GF-D8 (cell line): ENCODE results near the gene SRXN1.
"Not testable (repeated sequence)": the region's sequence is repeated elsewhere in the genome, so short reads cannot be mapped to it uniquely, and the experiment has no call there.

Source experiments
- DNase-seq: peaks from one replicate; lab custom pipeline; 2025; lab: John Stamatoyannopoulos, UW

SRXN1 gene

DNA sequence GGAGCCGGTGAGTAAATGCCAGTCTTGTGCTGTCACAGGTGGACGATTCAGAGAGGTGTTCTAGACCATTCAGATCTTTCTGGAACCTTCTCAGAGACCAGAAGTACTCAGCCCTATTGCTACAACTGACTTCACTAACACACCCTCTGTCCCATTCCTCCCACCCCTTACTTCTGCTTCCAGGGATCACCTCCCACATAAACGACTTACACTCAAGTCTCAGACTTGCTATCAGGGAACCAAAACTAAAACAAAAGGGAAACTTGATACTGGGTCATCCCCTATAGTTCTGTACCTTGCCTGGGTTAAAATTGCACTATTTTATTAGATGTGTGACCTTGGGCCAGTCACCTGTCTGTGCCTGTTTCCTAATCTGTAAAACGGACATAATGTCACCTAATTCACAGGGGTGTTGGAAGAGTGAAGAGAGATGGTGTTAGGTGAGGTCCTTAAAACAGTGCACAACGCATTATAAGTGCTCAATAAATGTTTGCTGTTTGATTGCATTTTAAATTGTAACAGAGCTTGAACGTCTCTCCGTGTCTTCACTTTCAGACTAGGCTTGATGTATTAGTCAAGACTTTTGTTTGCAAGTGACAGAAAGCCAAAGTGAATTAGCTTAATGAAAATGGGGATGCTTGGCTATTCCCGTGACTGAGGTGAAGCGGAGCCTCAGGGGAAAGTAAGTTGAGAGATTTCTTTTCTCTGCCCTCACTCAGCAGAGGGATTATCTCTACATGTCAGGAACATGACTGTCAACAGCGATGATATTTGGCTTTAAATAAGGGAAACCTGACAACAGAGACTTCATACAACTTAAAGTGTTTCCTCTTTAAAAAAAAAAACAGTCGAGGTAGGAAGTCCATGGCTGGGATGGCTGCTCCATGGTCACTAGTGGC lies 3.0 kb upstream of the SRXN1 start:
- no peak for DNase-seq

DNA sequence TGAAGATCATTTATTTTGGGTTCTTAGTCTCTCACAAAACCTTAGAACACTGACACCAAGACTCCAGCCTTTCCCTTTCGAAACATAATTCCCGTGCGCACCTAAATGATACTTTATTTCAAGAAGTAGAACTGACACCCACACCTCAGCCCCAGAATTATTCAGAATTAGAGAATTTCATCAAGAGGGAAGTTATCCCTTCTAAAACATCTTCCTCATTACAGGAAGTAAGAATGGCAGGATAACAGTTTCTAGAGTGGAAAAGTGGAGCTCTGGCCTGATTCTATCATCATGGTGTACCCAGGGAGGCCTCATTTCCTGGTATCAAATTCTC lies 1.4 kb upstream of the SRXN1 start:
- DNase-seq, result no peak

DNA sequence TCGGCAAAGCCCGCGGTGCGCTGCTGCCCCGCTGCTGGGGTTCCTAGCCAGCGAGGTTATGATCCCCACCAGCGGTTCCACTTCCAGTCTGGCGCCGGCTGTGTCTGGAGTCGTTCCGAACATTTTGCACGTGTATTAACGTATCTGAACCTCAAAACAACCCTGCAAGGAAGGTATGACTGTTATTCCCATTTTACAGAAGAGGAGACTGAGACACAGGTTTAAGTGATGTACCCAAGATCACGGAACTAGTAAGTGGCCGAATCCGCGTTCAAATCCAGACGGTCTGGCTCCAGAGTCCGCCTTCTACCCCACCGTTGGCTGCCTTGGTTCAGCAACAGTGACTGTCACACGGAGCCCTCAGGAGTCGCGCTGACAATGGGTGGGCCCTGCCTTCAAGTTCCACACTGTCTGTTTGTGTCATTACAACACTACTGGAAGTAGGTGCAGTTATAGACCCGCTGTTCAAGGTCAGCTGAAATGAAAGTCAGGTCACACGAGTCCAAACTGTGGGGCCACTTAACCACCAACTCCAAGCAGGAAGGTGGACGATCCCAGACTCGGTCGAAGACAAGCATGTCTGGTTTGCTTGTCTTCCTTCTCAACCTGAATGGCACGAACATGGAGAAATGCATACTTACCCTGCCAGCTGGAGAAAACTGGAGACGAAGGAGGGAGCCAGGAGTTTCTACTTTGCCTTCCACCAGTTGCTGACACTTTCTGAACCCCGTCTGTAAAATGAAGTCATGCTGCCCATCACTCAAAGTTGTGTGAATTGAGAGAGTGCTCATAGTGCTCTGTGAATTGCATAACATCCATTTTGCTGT lies 803 bp upstream of the SRXN1 start:
- no peak for DNase-seq

DNA sequence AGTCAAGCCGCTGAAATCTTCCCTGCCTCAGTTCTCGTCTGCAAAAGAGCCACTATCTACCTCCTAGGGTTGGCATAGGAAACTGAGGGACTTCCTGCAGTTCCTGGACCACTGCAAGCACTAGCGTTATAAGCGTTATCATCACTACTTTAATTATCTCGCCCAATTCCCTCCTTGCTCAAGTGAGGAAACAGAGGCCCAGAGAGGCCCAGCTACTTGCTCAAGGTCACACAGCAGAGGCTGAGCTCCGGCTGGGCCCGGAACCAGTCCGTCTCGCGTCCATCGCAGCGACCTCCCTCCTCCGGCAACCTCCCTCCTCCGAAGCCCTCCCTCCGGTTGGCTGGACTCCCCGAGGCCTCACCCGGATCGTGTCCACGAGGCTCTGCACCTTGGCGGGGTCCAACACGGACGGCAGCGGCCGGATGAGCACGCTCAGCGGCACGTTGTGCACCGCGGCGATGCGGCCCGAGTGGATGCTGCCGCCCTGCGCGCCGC lies 338 bp downstream of the SRXN1 start:
- DNase-seq, result no peak

DNA sequence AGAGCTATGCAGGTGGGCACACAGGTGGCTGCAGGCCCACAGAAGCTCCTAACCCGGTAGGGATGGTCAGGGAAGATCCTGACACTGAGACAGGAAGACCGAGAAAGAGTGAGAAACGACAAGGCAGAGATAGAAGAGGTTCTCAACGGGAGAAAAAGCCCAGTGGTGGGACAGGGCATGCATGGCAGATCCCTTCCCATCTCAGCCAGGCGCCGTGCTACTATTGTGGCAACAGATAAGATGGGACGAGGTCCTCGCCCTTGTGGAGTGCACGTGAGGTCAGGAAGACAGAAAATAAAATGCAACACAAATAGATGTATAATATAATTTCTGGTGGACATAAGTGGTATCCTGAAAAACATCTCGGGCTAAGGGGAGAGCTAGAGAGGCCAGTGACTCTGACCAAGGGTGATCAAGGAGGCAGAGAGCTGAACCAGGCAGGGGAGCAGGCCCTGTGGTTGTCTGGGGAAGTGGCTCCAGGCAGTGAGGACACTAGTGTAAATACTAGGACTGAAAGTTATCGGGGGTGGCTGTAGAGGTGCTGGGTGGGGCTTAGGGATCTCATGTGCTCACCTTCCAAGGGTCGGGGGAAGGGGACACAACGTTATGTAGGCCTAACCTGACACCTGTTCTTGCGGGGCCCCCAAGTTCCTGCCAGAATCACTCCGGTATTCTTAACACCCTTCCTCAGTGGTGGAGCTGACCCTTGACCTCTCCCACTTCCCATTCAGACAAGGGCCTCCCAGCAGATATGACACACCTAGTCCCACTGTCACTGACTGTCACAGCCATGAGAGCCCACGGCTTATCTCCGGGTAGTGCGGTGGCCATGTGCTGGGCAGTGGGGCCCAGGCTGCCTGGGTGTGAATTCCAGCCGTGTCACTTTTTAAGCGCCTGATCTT lies 1.0 kb downstream of the SRXN1 start:
- no peak for DNase-seq

DNA sequence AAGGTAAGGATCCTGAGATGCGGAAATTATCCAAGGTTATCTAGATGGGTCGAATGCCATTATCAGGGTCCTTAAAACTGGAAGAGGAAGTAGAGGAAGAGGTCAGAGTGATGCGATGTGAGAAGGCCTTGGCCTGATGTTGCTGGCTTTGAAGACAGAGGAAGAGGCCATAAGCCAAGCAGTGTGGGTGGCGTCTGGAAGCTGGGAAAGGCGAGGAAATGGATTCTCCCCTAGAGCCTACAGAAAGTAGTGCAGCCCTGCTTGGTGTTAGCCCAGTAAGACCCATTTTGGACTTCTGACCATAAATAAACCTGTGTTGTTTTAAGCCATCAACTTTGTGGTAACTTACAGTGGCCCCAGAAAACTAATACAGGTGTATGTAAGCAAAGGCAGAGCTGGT lies 2.0 kb downstream of the SRXN1 start:
- no peak for DNase-seq

DNA sequence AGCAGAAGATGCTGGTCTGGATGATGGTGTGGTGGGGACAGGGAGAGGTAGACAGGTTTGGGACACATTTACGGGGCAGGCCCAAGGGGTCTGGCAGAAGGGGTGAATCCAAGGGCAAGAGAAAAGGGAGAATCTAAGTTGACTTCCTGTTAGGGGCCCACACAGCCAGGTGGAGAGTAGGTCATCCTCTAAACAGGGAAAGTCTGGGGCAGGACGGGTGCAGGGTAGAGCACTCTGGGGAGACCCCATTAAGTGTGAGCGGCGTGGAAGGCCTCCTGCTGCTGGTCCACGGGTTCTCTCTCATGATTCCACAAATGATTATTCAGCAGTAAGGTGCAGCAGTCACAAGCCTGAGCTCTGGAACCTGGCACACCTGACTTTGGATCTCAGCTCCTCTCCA lies 2.7 kb downstream of the SRXN1 start:
- no peak for DNase-seq

DNA sequence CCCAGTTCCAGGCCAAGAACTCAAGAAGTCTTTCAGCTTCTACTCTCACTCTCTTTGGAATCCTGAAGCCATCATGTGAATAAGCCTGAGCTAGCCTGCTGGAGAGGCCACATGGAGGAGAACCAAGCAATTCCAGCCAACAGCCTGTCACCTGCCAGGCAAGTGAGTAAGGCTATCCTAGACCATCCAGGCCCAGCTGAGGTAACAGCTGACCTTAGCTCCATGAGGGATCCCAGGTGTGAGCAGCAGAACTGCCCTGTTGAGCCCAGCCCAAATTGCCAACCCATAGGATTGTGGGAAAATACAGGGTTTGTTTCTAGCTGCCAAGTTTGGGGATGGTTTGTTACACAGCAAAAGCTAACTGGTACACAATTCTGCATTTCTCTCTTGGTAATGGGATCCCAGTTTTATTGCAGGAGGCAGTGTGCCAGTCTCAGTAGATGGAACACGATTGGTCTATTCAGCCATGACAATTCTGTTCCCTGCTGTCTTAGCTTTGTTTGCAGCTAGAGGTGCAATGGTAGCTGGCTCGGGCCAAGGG lies 5.5 kb downstream of the SRXN1 start:
- no peak for DNase-seq

DNA sequence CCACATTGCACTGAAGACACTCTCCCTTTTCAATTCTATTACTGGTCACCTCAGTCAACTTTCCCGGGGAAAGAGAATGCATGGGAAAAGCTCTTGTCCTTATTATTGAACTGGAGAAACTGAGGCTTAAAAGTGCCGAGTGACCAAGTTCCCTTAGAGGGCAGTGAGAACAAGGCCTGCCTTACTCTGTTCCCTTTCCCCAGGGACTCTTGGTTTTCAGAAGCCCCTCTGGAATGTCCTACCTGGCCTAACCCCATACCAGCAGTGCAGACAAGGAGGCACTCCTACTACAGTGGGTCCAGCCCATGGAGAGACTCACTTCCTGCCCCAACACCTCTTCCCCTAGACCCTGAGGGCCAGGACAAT lies 6.1 kb downstream of the SRXN1 start:
- DNase-seq, result no peak

DNA sequence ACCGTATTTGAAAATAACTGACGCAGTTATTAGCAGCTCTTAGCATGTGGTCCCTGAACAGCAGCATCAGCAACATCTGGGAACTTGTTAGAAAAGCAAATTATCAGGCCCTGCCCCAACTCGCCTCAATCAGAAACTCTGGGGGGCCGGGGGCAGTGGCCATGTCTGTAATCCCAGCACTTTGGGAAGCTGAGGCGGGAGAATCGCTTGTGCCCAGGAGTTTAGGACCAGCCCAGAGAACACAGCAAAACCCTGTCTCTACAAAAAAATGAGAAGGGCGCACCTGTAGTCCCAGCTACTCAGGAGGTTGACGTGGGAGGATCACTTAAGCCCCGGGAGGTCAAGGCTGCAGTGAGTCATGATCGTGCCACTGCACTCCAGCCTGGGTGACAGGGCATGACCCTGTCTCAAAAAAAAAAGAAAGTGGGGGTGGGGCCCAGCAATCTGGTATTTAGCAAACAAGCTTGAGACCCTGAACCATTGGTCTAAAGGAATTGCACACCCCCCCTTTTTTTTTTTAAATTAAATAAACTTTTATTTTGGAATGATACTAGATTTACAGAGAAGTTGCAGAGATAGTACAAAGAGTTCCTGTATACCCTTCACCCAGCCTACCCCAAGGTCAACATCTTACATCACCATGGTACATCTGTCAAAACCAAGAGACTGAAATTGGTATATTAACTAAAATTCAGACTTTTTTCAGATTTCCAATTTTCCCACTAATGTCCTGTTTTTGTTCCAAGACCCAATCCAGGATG lies 6.7 kb downstream of the SRXN1 start:
- DNase-seq, result no peak

DNA sequence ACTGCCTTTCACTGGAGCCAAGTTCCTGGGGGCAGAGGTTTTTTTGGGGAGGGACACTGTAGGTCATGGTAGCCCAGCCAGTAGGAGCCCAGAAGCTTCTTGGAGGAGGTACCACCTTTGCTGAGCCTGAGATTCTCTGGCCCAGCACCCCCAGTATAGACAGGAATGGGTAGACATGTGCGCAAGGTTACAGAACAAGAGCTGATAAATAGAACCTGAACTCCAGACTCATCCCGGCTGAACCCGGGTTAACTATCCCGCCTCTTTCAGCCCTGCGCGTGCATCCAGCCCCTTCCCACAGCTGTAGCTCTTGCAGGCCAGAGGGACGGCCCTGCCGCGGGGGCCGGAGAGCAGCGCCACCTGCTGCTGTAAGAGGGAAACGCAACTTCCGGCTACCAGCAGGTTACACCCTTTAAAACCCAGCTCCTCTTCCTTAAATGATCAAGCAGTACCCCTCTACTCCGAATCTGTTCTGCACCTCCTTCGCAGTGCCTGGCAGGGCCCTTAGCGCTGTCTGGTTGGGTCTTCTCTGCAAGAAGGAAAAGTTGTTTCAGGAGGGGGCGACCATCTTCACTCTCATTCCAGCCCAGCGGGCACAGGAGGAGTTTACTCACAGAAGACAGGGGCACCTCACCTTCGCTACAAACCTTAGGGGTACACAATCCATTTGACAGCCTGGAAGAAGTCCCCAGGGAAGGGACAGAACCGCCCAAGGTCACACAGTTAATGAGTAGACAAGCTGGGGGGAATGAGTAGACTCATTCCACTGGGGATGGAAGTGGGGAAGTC lies 7.5 kb downstream of the SRXN1 start:
- no peak for DNase-seq

DNA sequence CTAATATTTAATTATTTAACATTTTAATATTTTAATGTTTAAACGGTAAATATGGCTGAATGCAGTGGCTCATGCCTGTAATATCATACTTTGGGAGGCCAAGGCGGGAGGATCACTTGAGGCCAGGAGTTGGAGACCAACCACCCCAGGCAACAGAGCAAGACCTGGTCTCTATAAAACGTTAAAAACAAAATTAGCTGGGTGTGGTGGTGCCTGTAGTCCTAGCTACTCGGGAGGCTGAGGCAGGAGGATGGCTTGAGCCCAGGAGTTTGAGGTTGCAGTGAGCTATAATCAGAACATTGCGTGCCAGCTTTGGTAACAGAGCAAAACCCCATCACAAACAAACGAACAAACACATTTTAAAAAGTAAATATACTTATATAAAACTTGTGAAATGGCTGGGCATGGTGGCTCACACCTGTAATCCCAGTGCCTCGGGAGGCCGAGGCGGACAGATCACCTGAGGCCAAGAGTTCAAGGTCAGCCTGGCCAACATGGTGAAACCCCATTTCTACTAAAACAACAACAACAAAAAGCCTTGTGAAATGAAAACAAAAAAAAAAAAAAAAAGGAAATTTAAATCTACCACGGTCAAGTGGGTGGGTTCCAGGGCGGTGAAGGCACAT lies 8.2 kb downstream of the SRXN1 start:
- DNase-seq, result no peak

DNA sequence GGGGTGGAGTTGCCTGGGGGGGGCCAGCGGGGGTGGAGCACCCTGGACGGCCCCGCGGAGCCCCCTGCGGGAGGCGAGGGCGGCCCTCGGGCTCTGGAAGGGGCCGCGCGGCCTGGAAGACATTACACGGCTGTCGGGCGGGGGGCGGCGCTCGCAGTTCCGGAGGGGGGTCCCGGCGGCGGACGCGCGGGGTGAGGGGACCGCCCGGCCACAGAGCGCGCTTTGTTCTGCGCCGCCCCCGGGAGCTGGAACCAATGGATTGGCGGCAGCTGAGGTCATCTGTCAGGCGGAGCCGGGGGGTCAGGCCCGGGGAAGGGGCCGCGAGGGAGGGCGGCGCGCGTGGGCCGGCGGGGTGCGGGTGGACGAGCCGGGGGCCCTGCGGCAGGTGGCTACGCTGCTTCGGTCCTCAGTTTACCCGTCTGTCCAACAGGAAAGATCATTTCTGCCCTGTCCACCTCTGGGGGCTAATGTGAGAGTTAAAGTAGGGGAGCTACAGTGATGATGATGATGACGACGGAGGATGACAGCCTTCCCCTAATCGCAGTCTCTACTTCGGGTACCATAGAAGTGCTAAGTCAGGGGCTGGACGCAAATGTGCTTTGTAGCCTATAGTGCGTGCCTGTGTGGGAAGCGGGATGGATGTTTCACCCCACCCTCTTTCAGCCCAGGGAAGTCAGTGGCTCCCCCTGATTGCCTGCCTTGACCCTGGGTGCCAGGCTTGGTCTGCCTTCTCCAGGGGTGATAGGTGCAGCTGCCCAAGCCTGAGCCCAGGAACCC lies 10.4 kb downstream of the SRXN1 start:
- DNase-seq, result no peak

DNA sequence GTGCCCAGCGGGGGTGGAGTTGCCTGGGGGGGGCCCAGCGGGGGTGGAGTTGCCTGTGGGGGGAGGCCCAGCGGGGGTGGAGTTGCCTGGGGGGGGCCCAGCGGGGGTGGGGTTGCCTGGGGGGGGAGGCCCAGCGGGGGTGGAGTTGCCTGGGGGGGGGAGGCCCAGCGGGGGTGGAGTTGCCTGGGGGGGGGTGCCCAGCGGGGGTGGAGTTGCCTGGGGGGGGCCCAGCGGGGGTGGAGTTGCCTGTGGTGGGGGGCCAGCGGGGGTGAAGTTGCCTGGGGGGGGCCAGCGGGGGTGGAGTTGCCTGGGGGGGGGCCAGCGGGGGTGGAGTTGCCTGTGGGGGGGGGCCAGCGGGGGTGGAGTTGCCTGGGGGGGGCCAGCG lies 11.0 kb downstream of the SRXN1 start:
- not testable (repeated sequence) for DNase-seq

DNA sequence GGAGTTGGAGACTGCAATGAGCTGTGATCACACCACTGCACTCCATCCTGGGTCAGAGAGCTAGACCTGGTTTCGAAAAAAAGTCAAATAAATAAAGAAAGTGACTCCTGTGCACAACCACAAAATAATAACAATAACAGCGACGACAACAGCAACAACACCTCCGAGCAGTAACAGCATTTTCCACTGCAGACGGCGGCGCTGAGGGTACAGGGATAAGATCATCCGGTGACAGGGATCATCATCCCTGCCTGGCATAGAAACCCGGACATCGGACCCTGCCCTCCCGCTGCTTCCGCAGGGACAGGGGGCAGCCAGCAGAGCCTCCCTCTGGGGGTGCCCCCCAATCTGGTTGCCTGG lies 11.5 kb downstream of the SRXN1 start:
- no peak for DNase-seq

DNA sequence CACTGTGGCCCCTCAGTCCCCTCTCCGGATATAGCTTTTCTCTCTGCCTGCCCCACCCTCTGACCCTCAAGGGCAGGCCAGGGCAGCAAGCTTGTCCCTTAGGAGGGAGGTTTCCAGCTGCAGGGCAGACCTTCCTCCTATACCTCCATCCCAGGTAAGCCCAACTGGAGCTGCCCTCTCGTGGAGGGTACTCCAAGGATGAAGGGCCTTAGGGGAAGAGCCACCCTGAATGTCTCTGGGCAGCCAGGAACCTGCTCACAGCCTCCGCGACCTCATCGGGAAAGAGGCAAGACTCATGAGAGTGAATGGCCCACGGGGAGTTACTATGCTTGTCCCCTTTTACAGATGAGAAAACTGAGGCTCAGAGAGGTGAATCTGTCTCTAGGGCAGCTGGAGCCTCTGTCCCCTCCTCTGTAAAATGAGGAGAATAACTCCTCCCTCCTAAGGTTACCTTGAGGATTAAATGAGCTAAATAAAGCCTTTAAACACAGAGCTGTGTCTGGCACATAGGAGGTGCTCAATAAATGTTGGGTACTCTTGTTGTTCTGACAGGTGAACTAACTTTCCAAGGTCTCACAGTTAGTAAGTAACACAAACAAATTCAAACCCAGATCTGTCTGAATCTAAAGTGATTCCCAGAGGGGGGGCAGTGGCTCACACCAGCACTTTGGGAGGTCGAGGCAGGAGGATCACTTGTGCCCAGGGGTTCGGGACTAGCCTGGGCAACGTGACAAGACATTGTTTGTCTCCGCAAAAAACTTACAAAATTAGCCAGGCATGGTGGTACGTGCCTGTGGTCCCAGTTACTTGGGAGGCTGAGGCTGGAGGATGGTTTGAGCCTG lies 12.1 kb downstream of the SRXN1 start:
- no peak for DNase-seq

DNA sequence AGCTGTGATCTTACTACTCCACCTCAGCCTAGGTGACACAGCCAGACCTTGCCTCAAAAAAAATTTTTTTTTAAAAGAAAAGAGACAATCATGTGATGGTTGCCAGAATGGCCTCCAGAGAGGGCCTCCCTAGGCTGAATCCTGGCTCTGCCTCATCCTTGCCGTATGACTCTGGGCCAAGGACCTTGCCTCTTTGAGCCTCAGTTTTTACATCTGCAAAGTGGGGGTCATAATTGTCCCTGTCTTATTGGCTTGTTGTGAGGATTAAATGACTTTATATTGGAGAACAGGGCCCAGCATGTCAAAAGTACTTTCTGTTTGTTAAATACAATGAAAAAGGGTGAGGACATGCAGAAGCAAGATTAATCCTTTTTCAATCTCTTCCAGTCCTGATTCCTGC lies 14.4 kb downstream of the SRXN1 start:
- no peak for DNase-seq

DNA sequence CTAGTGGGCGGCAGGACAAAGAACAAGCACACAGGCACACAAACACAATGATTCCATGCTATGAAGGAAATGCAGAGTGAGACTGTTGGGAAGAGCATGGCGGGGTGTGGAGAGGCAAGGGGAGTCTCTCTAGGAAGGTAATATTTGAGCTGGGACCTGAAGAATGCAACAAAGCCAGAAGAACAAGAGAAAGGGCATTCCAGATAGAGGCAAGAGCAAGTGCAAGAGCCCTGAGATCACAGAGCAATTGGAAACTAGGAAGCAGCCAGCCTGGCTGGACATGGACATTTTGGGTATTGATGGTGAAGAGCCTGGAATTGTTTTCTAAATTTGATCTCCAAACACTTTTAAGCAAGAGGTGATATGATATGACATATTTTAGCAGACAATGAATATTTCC lies 15.4 kb downstream of the SRXN1 start:
- DNase-seq, result no peak
